GM12872 (cell line): ENCODE measurements around the gene PNMT.
A peak's percentile ranks its signal among the peaks of the same experiment; 100 is the strongest.

ENCODE experiments used
- TF ChIP-seq, protein P1 (sequence below): IDR thresholded peaks from 3 replicates; pipeline ENCODE4 v1.5.1; 2011; ENCODE audit warnings: low read depth, mild to moderate bottlenecking, low read length, moderate library complexity; ENCODE audit not compliant: insufficient read depth

The PNMT gene

GRCh38 chr17:39629494-39629880, 38.8 kb upstream of the PNMT start:
- TF ChIP-seq, protein P1, sequence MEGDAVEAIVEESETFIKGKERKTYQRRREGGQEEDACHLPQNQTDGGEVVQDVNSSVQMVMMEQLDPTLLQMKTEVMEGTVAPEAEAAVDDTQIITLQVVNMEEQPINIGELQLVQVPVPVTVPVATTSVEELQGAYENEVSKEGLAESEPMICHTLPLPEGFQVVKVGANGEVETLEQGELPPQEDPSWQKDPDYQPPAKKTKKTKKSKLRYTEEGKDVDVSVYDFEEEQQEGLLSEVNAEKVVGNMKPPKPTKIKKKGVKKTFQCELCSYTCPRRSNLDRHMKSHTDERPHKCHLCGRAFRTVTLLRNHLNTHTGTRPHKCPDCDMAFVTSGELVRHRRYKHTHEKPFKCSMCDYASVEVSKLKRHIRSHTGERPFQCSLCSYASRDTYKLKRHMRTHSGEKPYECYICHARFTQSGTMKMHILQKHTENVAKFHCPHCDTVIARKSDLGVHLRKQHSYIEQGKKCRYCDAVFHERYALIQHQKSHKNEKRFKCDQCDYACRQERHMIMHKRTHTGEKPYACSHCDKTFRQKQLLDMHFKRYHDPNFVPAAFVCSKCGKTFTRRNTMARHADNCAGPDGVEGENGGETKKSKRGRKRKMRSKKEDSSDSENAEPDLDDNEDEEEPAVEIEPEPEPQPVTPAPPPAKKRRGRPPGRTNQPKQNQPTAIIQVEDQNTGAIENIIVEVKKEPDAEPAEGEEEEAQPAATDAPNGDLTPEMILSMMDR, result no peak

DNA sequence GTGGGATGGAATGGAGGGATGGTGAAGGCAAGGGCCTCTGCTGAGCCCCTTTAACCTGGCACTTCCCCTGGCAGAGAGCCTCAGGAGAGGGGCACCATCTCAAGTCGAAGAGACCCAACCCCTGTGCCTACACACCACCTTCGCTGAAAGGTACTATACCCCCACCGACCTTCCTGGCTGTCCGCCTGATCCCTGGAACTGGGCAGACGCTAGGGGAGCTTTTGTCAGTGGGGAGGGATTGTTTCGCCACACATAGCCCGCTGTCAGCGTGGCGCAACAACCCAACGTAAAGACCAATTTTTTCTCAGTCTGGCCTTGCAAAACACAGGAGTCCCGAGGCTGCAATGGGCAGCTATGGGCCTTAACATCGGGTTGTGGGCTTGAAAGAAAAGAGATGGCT, 38.4 kb upstream of the PNMT start:
- TF ChIP-seq, protein P1, result no peak

DNA sequence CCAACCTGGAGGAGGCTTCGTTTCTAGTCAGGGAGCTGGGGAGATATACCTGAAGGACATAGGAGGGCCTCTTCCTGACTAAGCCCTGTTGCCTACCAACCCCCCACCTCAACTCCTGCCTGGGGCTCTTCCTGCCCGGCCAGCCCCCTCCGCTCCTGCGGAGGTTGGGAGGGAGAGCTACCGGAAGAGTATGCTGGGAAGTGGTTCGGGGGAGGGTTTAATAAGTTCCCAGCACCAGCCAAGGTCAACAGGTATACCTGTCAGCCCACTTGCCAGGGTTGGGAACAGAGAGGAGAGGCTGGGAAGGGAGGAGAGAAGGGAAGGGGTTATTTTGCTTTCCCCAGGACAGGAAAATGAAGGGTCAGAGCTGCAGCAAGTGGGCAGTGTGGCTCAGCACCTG, 36.9 kb upstream of the PNMT start:
- TF ChIP-seq, protein P1, result no peak

- TF ChIP-seq, protein P1, result no peak
Observed at GRCh38 chr17:39632153-39632941, 35.9 kb upstream of the PNMT start.

- TF ChIP-seq, protein P1, result no peak
Observed at GRCh38 chr17:39633570-39634183, 34.6 kb upstream of the PNMT start.

DNA sequence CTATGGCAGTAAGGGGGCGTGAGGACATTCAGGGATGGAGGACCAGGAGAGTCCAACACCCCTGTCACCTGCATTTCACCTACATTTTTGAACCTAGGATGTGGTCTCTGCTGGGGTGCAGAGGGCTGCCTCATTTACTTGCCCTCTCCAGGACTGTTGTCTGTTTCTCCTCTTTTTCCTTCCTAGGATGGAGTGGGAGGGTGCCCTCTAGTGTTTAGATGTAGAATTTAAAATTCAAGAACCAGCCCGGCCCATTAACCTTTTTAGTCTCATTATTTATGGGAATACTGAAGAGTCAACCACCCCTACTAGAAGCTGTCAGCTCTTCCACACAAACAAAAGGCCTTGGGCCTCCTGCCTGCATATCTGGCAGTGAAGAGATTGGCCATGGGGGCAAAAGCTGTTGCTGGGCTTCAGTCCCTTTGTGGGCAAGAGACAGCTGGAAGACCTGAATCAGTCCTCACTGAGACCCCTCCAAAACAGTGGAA, 33.8 kb upstream of the PNMT start:
- TF ChIP-seq, protein P1, result peak; percentile 67

GRCh38 chr17:39635614-39636176, 32.6 kb upstream of the PNMT start:
- TF ChIP-seq, protein P1, result no peak
